GM06990 (cell line): ENCODE results near the gene FIGNL1.
A peak's percentile ranks its signal among the peaks of the same experiment; 100 is the strongest.

ENCODE experiments used
- DNase-seq: peaks from one replicate; pipeline ENCODE4 v3.0.0-alpha.2; 2011; ENCODE audit not compliant: insufficient read length; ENCODE audit errors: extremely low read depth
- H3K27me3 ChIP-seq: replicated peaks from 2 replicates; pipeline ENCODE4 v1.6.0; 2011; ENCODE audit warnings: low read length; ENCODE audit not compliant: control insufficient read depth, insufficient read depth
- H3K36me3 ChIP-seq: 2 replicates; pipeline ENCODE4 v1.5.1; 2011; ENCODE audit warnings: low read length; ENCODE audit not compliant: control insufficient read depth, insufficient read depth
- H3K4me3 ChIP-seq: replicated peaks from 2 replicates; pipeline ENCODE4 v1.5.1; 2011; ENCODE audit warnings: low read depth, mild to moderate bottlenecking, control low read depth, low read length
- CTCF ChIP-seq: IDR thresholded peaks from 2 replicates; pipeline ENCODE4 v1.5.1; 2011; ENCODE audit warnings: low read length, control low read depth, mild to moderate bottlenecking, inconsistent platforms; ENCODE audit not compliant: insufficient read depth, poor library complexity, severe bottlenecking

Gene FIGNL1

GRCh38 chr7:50450590-50451032, 461 bp upstream of the FIGNL1 start:
- H3K36me3 ChIP-seq = no peaks in the 10 kb centered on the region; the same call in 1 of the 2 replicates
- no peak for DNase-seq
- H3K4me3 ChIP-seq = peak overlapping the region; percentile 79
- H3K27me3 ChIP-seq = no peaks in the 10 kb centered on the region; the same call in 1 of the 2 replicates
- no peak for TF ChIP-seq CTCF

- no peak for DNase-seq
- Histone ChIP-seq H3K27me3 (no peaks in the 10 kb centered on the region), H3K36me3 (peaks cover 2% of the 10 kb centered on the region), H3K4me3 (peak overlapping the region; percentile 79)
- TF ChIP-seq CTCF = no peak
Observed at GRCh38 chr7:50449501-50449880, 659 bp downstream of the FIGNL1 start.

GRCh38 chr7:50448823-50449222, 1.3 kb downstream of the FIGNL1 start:
- H3K27me3 ChIP-seq = no peaks in the 10 kb centered on the region
- no peak for TF ChIP-seq CTCF
- H3K4me3 ChIP-seq = peak overlapping the region; percentile 79
- peaks cover 2% of the 10 kb centered on the region for H3K36me3 ChIP-seq
- peak; percentile 53 for DNase-seq

- H3K36me3 ChIP-seq = peaks cover 2% of the 10 kb centered on the region
- no peak for DNase-seq
- no peak overlapping the region for H3K4me3 ChIP-seq
- TF ChIP-seq CTCF = no peak
- no peaks in the 10 kb centered on the region for H3K27me3 ChIP-seq
Observed at GRCh38 chr7:50446542-50446960, 3.6 kb downstream of the FIGNL1 start.

- Histone ChIP-seq H3K27me3 (no peaks in the 10 kb centered on the region), H3K36me3 (peaks cover 3% of the 10 kb centered on the region; the same call in 1 of the 2 replicates), H3K4me3 (no peak overlapping the region)
- DNase-seq = no peak
- no peak for TF ChIP-seq CTCF
Observed at GRCh38 chr7:50436133-50436806, 13.9 kb downstream of the FIGNL1 start.

- H3K4me3 ChIP-seq = no peak overlapping the region
- no peaks in the 10 kb centered on the region for H3K27me3 ChIP-seq
- DNase-seq = no peak
- no peaks in the 10 kb centered on the region for H3K36me3 ChIP-seq
- no peak for TF ChIP-seq CTCF
Observed at GRCh38 chr7:50431722-50432305, 18.3 kb downstream of the FIGNL1 start.
